Measurements from ENCODE around the gene EYA2. TPM values are rescaled to one million over a fixed set of nuclear protein-coding genes. Genes with fewer than 3 reads are reported as not detected.

The EYA2 gene
- total RNA-seq, 2 experiments from 2014 or later: not detected

DNA sequence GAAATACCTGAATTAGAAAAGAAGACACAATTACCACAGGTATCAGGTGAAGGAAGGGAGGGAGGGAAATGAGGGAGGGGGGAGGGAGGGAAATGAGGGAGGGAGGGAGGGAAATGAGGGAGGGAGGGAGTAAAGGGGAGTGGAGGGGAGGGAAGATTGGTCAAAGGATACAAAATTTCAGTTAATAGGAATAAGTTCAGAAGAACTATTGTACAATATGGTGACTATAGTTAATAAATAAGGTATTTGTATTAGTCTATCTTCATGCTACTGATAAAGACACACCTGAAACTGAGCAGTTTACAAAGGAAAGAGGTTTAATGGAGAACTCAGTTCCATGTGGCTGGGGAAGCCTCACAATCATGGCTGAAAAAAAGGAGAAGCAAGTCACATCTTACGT, 185.7 kb downstream of the EYA2 start:
- Mint-ChIP-seq H3K4me3 (no peak overlapping the region), H3K4me1 (ENCODE audit: low read depth) (no peaks in the 10 kb centered on the region), H3K9me3 (peaks cover 6% of the 10 kb centered on the region), H3K27ac (no peak overlapping the region), H3K27me3 (peaks cover 14% of the 10 kb centered on the region), H3K36me3 (ENCODE audit: low read depth) (no peaks in the 10 kb centered on the region)
- intact Hi-C loops (cut with micrococcal nuclease): no loop called here
- no peak for DNase-seq
- CTCF ChIA-PET: no interaction called here
- ATAC-seq: no peak
- TF ChIP-seq, protein P1, sequence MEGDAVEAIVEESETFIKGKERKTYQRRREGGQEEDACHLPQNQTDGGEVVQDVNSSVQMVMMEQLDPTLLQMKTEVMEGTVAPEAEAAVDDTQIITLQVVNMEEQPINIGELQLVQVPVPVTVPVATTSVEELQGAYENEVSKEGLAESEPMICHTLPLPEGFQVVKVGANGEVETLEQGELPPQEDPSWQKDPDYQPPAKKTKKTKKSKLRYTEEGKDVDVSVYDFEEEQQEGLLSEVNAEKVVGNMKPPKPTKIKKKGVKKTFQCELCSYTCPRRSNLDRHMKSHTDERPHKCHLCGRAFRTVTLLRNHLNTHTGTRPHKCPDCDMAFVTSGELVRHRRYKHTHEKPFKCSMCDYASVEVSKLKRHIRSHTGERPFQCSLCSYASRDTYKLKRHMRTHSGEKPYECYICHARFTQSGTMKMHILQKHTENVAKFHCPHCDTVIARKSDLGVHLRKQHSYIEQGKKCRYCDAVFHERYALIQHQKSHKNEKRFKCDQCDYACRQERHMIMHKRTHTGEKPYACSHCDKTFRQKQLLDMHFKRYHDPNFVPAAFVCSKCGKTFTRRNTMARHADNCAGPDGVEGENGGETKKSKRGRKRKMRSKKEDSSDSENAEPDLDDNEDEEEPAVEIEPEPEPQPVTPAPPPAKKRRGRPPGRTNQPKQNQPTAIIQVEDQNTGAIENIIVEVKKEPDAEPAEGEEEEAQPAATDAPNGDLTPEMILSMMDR (IDR thresholded peaks at IDR 0.05): no peak
- POLR2A ChIA-PET: no interaction called here

DNA sequence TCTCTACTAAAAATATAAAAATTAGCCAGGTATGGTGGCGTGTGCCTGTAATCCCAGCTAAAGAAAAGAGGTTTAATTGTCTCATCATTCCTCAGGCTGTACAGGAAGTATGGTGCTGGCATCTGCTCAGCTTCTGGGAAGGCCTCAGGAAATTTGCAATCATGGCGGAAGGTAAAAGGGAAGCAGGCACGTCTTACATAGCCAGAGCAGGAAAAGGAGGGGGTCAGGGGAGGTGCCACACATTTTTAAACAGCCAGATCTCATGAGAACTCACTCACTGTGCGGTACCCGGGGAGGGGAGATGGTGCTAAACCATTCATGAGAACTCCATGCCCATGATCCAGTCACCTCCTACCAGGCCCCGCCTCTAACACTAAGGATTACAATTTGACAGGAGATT, 191.7 kb downstream of the EYA2 start:
- ATAC-seq: no peak
- Mint-ChIP-seq H3K4me1 (ENCODE audit: low read depth) (no peaks in the 10 kb centered on the region), H3K27ac (no peak overlapping the region), H3K9me3 (no peaks in the 10 kb centered on the region), H3K36me3 (ENCODE audit: low read depth) (no peaks in the 10 kb centered on the region), H3K4me3 (no peak overlapping the region), H3K27me3 (peaks cover 2% of the 10 kb centered on the region)
- CTCF ChIA-PET: no interaction called here
- no peak for DNase-seq
- POLR2A ChIA-PET: no interaction called here
- intact Hi-C loops (cut with micrococcal nuclease): no loop called here
- TF ChIP-seq, protein P1 (IDR thresholded peaks at IDR 0.05): no peak

DNA sequence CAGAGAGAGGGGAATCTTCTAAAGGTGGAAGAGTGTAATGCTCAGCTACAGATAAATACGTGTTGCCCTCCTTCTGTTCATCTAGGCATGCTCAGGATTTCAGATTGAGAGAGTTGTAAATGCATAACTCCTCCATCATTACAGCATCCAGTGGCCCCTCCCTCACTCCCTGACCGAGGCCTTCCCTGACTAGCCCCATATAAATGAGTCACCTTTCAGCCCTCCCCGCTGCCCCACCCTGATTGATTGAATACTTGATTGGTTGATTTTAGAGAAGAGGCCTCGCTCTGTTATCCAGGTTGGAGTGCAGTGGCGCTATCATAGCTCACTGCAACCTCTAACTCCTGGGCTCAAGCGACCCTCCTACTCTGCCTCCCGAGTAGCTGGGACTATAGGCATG, 193.7 kb downstream of the EYA2 start:
- no peak overlapping the region for H3K27ac Mint-ChIP-seq
- no peak for ATAC-seq
- no peak overlapping the region for H3K4me3 Mint-ChIP-seq
- DNase-seq: no peak
- no peaks in the 10 kb centered on the region for H3K36me3 Mint-ChIP-seq (ENCODE audit: low read depth)
- H3K9me3 Mint-ChIP-seq: no peaks in the 10 kb centered on the region
- H3K27me3 Mint-ChIP-seq: no peaks in the 10 kb centered on the region
- ChIA-PET POLR2A (no interaction called here), CTCF (no interaction called here)
- TF ChIP-seq, protein P1 (IDR thresholded peaks at IDR 0.05): no peak
- no peaks in the 10 kb centered on the region for H3K4me1 Mint-ChIP-seq (ENCODE audit: low read depth)
- intact Hi-C loops (cut with micrococcal nuclease): no loop called here

DNA sequence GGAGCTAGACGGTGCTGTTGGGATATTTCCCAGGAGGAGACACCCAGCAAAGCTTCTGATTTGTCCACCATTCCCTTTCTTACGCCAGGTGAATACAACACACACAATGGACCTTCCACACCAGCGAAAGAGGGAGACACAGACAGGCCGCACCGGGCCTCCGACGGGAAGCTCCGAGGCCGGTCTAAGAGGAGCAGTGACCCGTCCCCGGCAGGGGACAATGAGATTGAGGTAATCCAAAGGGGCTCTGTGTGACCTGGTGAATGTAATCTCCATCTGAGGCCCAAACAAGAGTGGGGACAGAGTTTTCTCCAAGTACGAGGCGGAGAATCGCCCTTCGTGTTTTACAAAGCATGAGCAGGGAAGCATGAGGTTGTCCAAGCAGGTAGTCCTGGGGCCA, 194.5 kb downstream of the EYA2 start:
- ChIA-PET CTCF (no interaction called here), POLR2A (no interaction called here)
- Mint-ChIP-seq H3K4me3 (no peak overlapping the region), H3K4me1 (ENCODE audit: low read depth) (no peaks in the 10 kb centered on the region), H3K27ac (no peak overlapping the region), H3K27me3 (no peaks in the 10 kb centered on the region), H3K9me3 (no peaks in the 10 kb centered on the region), H3K36me3 (ENCODE audit: low read depth) (no peaks in the 10 kb centered on the region)
- TF ChIP-seq, protein P1 (IDR thresholded peaks at IDR 0.05): no peak
- ATAC-seq (no peak), DNase-seq (no peak)
- intact Hi-C loops (cut with micrococcal nuclease): no loop called here

DNA sequence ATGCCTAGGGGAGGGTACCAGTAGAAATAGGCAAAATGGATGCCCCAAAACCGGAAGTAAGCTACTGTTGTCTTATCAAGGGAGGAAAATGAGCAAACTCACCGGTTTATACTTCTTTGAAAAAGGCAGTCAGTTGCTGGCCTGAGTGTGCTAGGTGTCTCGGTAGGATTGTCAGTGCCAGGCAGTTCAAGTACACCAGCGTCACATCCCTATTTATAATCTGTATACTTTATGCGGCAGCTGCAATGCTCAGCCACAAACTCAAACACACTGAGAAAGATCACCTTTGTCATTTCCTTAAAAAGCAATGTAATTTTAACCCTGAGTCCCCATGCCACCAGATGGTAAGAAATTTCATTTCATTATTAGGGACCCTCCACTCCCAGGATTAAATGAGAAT, 196.2 kb downstream of the EYA2 start:
- ChIA-PET POLR2A (no interaction called here), CTCF (no interaction called here)
- H3K4me3 Mint-ChIP-seq: no peak overlapping the region
- no peaks in the 10 kb centered on the region for H3K27me3 Mint-ChIP-seq
- no peaks in the 10 kb centered on the region for H3K36me3 Mint-ChIP-seq (ENCODE audit: low read depth)
- no peaks in the 10 kb centered on the region for H3K4me1 Mint-ChIP-seq (ENCODE audit: low read depth)
- TF ChIP-seq, protein P1 (IDR thresholded peaks at IDR 0.05): no peak
- H3K9me3 Mint-ChIP-seq: peaks cover 2% of the 10 kb centered on the region
- no peak for ATAC-seq
- intact Hi-C loops (cut with micrococcal nuclease): no loop called here
- no peak for DNase-seq
- H3K27ac Mint-ChIP-seq: no peak overlapping the region
